RWPE1 (cell line): ENCODE results near the gene ARFGEF3.

Experiments used
- CTCF ChIA-PET: fragments of 350-600 bp; sonication (Branson Sonifier 250); formaldehyde crosslinking; extraction: SDS; loops from one replicate; lab custom pipeline; 2021; lab: Yijun Ruan, JAX
- POLR2A ChIA-PET: fragments of 400-600 bp; formaldehyde crosslinking; extraction: SDS; loops from one replicate; lab custom pipeline; 2020; ENCODE audit warnings: antibody characterized with exemption; ENCODE audit not compliant: low non-redundant PET; lab: Yijun Ruan, JAX
- DNase-seq: peaks from one replicate; pipeline ENCODE4 v3.0.0; 2012; ENCODE audit warnings: low spot score
- H3K27ac ChIP-seq: fragments of 450-650 bp; 2 replicates; pipeline ENCODE4 v1.5.1; 2017
- CTCF ChIP-seq: fragments of 450-650 bp; conservative IDR thresholded peaks from 2 replicates; pipeline ENCODE4 v1.5.1; 2017; ENCODE audit warnings: low read depth, mild to moderate bottlenecking

ARFGEF3 gene

GRCh38 chr6:138183790-138184134 lies 22.0 kb downstream of the ARFGEF3 start:
- no peak overlapping the region for H3K27ac ChIP-seq
- no peak for TF ChIP-seq CTCF
- CTCF ChIA-PET: interaction anchor here (0.6 kb wide), 1 partner anchor 245 kb away, joined by 3 read pairs; no protein-coding TSS in a partner anchor
- DNase-seq: no peak
- POLR2A ChIA-PET: no interaction called here

GRCh38 chr6:138184230-138184629 lies 22.5 kb downstream of the ARFGEF3 start:
- ChIA-PET CTCF (no interaction called here), POLR2A (no interaction called here)
- no peak for TF ChIP-seq CTCF
- H3K27ac ChIP-seq: no peak overlapping the region
- no peak for DNase-seq

- no peak overlapping the region for H3K27ac ChIP-seq
- ChIA-PET POLR2A (no interaction called here), CTCF (interaction anchor here (0.5 kb wide), 1 partner anchor 27 kb away, joined by 3 read pairs; no protein-coding TSS in a partner anchor)
- no peak for DNase-seq
- TF ChIP-seq CTCF: no peak
Observed at GRCh38 chr6:138187156-138187555, 25.4 kb downstream of the ARFGEF3 start.

- no peak for TF ChIP-seq CTCF
- CTCF ChIA-PET: interaction anchor here (0.6 to 0.7 kb wide), 2 partner anchors 307 to 371 kb away, joined by 3 to 6 read pairs; no protein-coding TSS in a partner anchor
Observed at GRCh38 chr6:138188278-138188941, 26.7 kb downstream of the ARFGEF3 start.

GRCh38 chr6:138194287-138194686 lies 32.5 kb downstream of the ARFGEF3 start:
- ChIA-PET CTCF (interaction anchor here (0.7 kb wide), 1 partner anchor 45 kb away, joined by 3 read pairs; no protein-coding TSS in a partner anchor), POLR2A (no interaction called here)
- no peak for TF ChIP-seq CTCF
- no peak for DNase-seq
- no peak overlapping the region for H3K27ac ChIP-seq

More at GRCh38 chr6:138188278-138188941, 26.7 kb downstream of the ARFGEF3 start:
- POLR2A ChIA-PET: no interaction called here
- DNase-seq: no peak
- no peak overlapping the region for H3K27ac ChIP-seq

- H3K27ac ChIP-seq: no peak overlapping the region
- DNase-seq: no peak
- CTCF ChIA-PET: no interaction called here
- POLR2A ChIA-PET: no interaction called here
- no peak for TF ChIP-seq CTCF
Observed at GRCh38 chr6:138196122-138196738, 34.5 kb downstream of the ARFGEF3 start.
